ENCODE data around the gene FIZ1.

The FIZ1 gene

GRCh38 chr19:55644191-55644833, 45.0 kb upstream of the FIZ1 start:
- H4K20me1 ChIP-seq (ENCODE audit: insufficient read depth, low read length, poor library complexity, severe bottlenecking) = peaks cover 4% of the 10 kb centered on the region
- no peak overlapping the region for H2AFZ ChIP-seq (ENCODE audit: low read length)
- peaks cover 74% of the 10 kb centered on the region for H3K79me2 ChIP-seq (ENCODE audit: insufficient read depth, low read length)
- no peaks in the 10 kb centered on the region for H3F3A ChIP-seq (ENCODE audit: low read depth)
- no peaks in the 10 kb centered on the region for H3K27me3 ChIP-seq (ENCODE audit: insufficient read depth, low read length, poor library complexity, severe bottlenecking)
- H3K4me2 ChIP-seq (ENCODE audit: low read depth, low read length, poor library complexity, severe bottlenecking) = peak overlapping the region; percentile 100
- no peaks in the 10 kb centered on the region for H3K9me3 ChIP-seq (ENCODE audit: insufficient read depth, low read depth, low read length)
- peak overlapping the region; percentile 85 for H3K9ac ChIP-seq (ENCODE audit: low read depth, low read length, poor library complexity, severe bottlenecking)
- no peaks in the 10 kb centered on the region; the same call in 1 of the 2 replicates for H3K36me3 ChIP-seq (ENCODE audit: insufficient read depth, low read length)
- H3K4me1 ChIP-seq (ENCODE audit: insufficient read depth, low read length, poor library complexity, severe bottlenecking) = peaks cover 36% of the 10 kb centered on the region
- TF ChIP-seq EZH2phosphoT487 (IDR thresholded peaks at IDR 0.05; ENCODE audit: borderline replicate concordance) (no peak), CTCF (conservative IDR thresholded peaks at IDR 0.05; ENCODE audit: low read length) (no peak)
- H3K9me2 ChIP-seq (replicated peaks; ENCODE audit: low read depth, low read length) = no peaks in the 10 kb centered on the region
- peak overlapping the region; percentile 96 for H3K4me3 ChIP-seq (ENCODE audit: low read length, poor library complexity, severe bottlenecking)

GRCh38 chr19:55643887-55644176, 44.5 kb upstream of the FIZ1 start:
- Histone ChIP-seq H3K4me1 (ENCODE audit: insufficient read depth, low read length, poor library complexity, severe bottlenecking) (peaks cover 38% of the 10 kb centered on the region), H3K9me2 (replicated peaks; ENCODE audit: low read depth, low read length) (no peaks in the 10 kb centered on the region), H3K79me2 (ENCODE audit: insufficient read depth, low read length) (peaks cover 72% of the 10 kb centered on the region), H3K36me3 (ENCODE audit: insufficient read depth, low read length) (no peaks in the 10 kb centered on the region; the same call in 1 of the 2 replicates), H3K4me3 (ENCODE audit: low read length, poor library complexity, severe bottlenecking) (peak overlapping the region; percentile 96), H3K9me3 (ENCODE audit: insufficient read depth, low read depth, low read length) (no peaks in the 10 kb centered on the region), H3K27me3 (ENCODE audit: insufficient read depth, low read length, poor library complexity, severe bottlenecking) (no peaks in the 10 kb centered on the region), H4K20me1 (ENCODE audit: insufficient read depth, low read length, poor library complexity, severe bottlenecking) (peaks cover 4% of the 10 kb centered on the region), H2AFZ (ENCODE audit: low read length) (no peak overlapping the region), H3K9ac (ENCODE audit: low read depth, low read length, poor library complexity, severe bottlenecking) (peak overlapping the region; percentile 85), H3K4me2 (ENCODE audit: low read depth, low read length, poor library complexity, severe bottlenecking) (peak overlapping the region; percentile 100), H3F3A (ENCODE audit: low read depth) (no peaks in the 10 kb centered on the region)
- no peak for TF ChIP-seq CTCF (conservative IDR thresholded peaks at IDR 0.05; ENCODE audit: low read length)
- TF ChIP-seq EZH2phosphoT487 (IDR thresholded peaks at IDR 0.05; ENCODE audit: borderline replicate concordance) = no peak

GRCh38 chr19:55643003-55643886, 43.9 kb upstream of the FIZ1 start, which contains the start of gene ZNF581:
Gene ZNF581 (plus strand): TSS chr19:55643649. CDS start chr19:55644572, 923 bp downstream.
- peak within 1 kb of the TSS; percentile 96 for H3K4me3 ChIP-seq (ENCODE audit: low read length, poor library complexity, severe bottlenecking)
- no peaks in the 10 kb centered on the region for H3K27me3 ChIP-seq (ENCODE audit: insufficient read depth, low read length, poor library complexity, severe bottlenecking)
- H3K9me3 ChIP-seq (ENCODE audit: insufficient read depth, low read depth, low read length) = no peaks in the 10 kb centered on the region
- peak within 1 kb of the TSS; percentile 100 for H3K4me2 ChIP-seq (ENCODE audit: low read depth, low read length, poor library complexity, severe bottlenecking)
- H3F3A ChIP-seq (ENCODE audit: low read depth) = no peaks in the 10 kb centered on the region
- H3K79me2 ChIP-seq (ENCODE audit: insufficient read depth, low read length) = peaks cover 66% of the 10 kb centered on the region
- no peaks in the 10 kb centered on the region; the same call in 1 of the 2 replicates for H3K36me3 ChIP-seq (ENCODE audit: insufficient read depth, low read length)
- H3K9ac ChIP-seq (ENCODE audit: low read depth, low read length, poor library complexity, severe bottlenecking) = peak within 1 kb of the TSS; percentile 85
- no peak within 1 kb of the TSS for H2AFZ ChIP-seq (ENCODE audit: low read length)
- no peak for TF ChIP-seq EZH2phosphoT487 (IDR thresholded peaks at IDR 0.05; ENCODE audit: borderline replicate concordance)
- no peak for TF ChIP-seq CTCF (conservative IDR thresholded peaks at IDR 0.05; ENCODE audit: low read length)
- H4K20me1 ChIP-seq (ENCODE audit: insufficient read depth, low read length, poor library complexity, severe bottlenecking) = peaks cover 4% of the 10 kb centered on the region
- peaks cover 36% of the 10 kb centered on the region for H3K4me1 ChIP-seq (ENCODE audit: insufficient read depth, low read length, poor library complexity, severe bottlenecking)
- no peaks in the 10 kb centered on the region for H3K9me2 ChIP-seq (replicated peaks; ENCODE audit: low read depth, low read length)

Data from Loucy (cell line).